AG10803 (cell line): Measurements from ENCODE around the gene EOMES.

Source experiments
- DNase-seq: peaks from one replicate; pipeline ENCODE4 v3.0.0; 2010; ENCODE audit warnings: low read depth
- H3K4me3 ChIP-seq: 2 replicates; pipeline ENCODE4 v1.5.1; 2011; ENCODE audit warnings: mild to moderate bottlenecking, low read length, control low read depth
- CTCF ChIP-seq: conservative IDR thresholded peaks from 2 replicates; pipeline ENCODE4 v1.5.1; 2011; ENCODE audit warnings: mild to moderate bottlenecking, low read length, control low read depth, inconsistent platforms

EOMES gene

DNA sequence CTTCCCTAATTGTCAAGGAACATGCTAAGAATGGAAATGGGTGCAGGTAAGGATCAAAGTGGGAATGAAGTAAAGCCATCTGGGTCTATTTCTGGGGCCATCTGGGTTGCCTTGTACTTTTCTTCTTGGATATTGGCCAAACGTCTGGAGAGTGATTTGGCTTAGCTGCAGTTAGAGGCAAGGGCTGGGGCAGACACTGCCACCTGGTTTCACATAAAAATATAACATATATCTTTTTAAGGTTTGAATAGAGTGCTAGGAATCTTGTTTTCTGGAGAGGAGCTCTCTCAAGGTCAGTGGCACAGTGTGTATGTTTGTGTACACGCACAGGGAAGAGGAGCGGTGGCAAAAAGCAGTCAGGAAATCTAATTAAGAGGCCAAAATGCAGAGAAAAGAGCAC, 24.7 kb upstream of the EOMES start:
- no peak for DNase-seq
- H3K4me3 ChIP-seq = no peak overlapping the region
- TF ChIP-seq CTCF = no peak

DNA sequence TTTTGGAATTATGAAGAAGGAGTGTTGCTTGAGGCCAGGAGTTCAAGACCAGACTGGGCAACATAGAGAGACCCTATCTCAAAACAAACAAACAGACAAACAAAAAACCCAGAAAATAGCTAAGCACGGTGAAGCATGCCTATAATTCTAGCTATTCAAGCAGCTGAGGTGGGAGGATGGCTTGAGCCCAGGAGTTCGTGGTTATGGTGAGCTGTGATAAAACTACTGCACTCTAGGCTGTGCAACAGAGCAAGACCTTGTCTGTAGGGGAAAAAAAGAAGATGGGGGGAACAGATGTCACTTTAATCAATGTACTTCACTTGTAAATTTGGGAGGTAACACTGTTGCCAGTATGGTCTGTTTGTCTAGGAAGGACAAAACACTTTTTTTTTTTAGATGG, 18.7 kb upstream of the EOMES start:
- TF ChIP-seq CTCF = no peak
- no peak for DNase-seq
- no peak overlapping the region for H3K4me3 ChIP-seq

DNA sequence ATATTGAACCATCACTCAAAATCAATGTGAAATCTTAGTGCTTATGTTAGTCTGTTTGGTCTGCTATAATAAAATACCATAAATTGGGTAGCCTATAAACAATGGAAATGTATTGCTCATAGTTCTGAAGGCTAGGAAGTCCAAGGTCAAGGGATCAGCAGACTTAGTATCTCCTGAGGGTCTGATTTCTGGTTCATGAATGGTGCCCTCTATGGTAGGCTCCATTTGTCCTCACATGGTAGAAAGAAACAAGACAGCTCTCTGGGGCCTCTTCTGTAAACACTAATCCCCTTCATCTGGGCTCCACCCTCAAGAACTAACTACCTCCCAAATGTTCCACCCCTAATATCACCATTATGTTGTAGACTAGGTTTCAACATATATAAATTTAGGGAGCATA, 15.0 kb upstream of the EOMES start:
- DNase-seq = no peak
- no peak for TF ChIP-seq CTCF
- no peak overlapping the region for H3K4me3 ChIP-seq

- no peak overlapping the region for H3K4me3 ChIP-seq
- no peak for DNase-seq
- no peak for TF ChIP-seq CTCF
These were observed 8.9 kb upstream of the EOMES start for GRCh38 chr3:27730774-27731659.

DNA sequence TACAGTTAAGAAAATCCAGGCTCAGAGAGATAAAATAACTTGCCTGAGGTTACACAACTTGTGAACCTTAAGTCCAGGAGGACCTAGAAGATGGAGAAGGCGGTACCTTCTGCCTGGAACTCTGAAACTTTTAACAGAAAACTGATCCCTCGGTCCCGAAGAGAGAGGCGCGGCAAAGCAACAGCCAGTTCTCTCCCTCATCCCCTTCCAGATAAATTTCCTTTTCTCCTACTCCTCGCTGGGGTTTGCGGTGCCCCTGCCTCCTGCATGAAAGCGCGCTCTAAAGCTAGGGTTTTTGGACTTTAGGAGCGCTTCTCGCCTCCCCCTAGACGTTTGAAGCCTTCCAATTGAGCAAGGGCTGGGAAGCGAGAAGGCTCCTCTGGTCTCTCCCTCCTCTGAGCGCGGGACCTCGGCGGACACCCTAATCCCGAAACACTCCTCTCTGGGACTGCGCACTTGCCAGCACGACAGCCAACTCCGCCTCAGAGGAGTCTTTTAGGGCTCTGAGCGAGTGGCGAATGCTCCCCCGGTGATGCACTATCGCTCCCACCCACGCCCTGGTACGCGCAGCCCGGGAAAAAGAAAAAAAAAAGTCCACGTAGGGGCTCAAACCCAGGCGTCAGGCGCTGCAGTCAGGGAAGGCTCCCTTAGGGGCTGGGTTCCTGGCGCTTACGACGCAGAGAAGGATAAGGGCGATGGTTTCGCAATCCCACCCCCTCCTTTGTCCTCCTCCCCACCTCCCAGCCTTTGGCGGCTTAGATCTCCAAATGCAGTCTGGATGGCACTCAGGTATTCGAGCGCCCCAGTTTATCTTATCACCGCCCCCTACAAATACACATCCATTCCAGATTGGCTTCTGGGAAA, 7.9 kb upstream of the EOMES start:
- TF ChIP-seq CTCF = no peak
- no peak for DNase-seq
- H3K4me3 ChIP-seq = no peak overlapping the region

DNA sequence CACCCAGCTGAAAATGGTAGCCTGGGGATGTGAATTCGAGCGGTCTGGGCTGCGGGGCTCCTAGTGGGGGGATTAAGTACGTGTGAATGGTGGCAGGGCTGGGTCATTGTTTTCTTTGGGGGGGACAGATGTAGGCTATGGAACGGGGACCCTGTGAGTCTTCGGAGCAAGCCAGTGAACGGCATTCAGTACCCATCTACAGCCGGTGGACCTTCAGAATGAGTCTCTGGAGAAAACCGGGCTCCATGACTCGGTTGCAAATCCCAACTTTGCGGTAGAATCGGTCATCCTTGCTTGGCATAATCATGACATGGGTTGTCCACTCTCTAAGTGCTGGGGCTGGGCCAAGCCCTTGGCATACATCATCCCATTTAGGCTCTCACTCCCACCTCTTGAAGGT, 7.2 kb upstream of the EOMES start:
- H3K4me3 ChIP-seq = no peak overlapping the region
- no peak for TF ChIP-seq CTCF
- no peak for DNase-seq
